ENCODE data around the gene ACAP3.

GRCh38 chr1:1280782-1281481, 26.8 kb downstream of the ACAP3 start:
- TF ChIP-seq EP300 (IDR thresholded peaks at IDR 0.05; ENCODE audit: borderline replicate concordance) (no peak), TAF1 (IDR thresholded peaks at IDR 0.05; ENCODE audit: low read depth) (no peak), FOXM1 (IDR thresholded peaks at IDR 0.05; ENCODE audit: borderline replicate concordance, low read depth) (no peak), REST (IDR thresholded peaks at IDR 0.05; ENCODE audit: low read depth) (no peak)

Data from Ishikawa (cell line).